H1 (cell line): ENCODE data around the gene COX19.
"Not testable (repeated sequence)": the region's sequence is repeated elsewhere in the genome, so short reads cannot be mapped to it uniquely, and the experiment has no call there.

Experiments
- CTBP2 ChIP-seq: IDR thresholded peaks from 2 replicates; pipeline ENCODE4 v1.7.0; 2011; ENCODE audit warnings: borderline replicate concordance, mild to moderate bottlenecking, moderate library complexity, mixed read lengths, low read length; ENCODE audit not compliant: insufficient read depth, insufficient read length
- MAX ChIP-seq: IDR thresholded peaks from 2 replicates; pipeline ENCODE4 v1.6.1; 2012; ENCODE audit warnings: inconsistent platforms
- SIN3A ChIP-seq, 2 experiments: IDR thresholded peaks in 1 of 2; conservative IDR thresholded peaks in 1 of 2; 2 replicates each; pipeline ENCODE4 v1.6.1; 2011 to 2012; ENCODE audit warnings: low read length in 2 of 2, improper control_type of control experiment in 1 of 2, low read depth in 1 of 2, mild to moderate bottlenecking in 1 of 2
- TCF12 ChIP-seq: IDR thresholded peaks from 2 replicates; pipeline ENCODE4 v1.6.1; 2011; ENCODE audit warnings: low read depth, mild to moderate bottlenecking, low read length
- TF ChIP-seq, protein P1 (sequence below), 3 experiments: IDR thresholded peaks; 1 replicate in 2 of 3; 2 replicates in 1 of 3; pipeline versions ENCODE4 v1.5.1 to v1.6.1; 2011; ENCODE audit warnings: low read length in 3 of 3, mild to moderate bottlenecking in 3 of 3, inconsistent platforms in 2 of 3, low read depth in 1 of 3, moderate library complexity in 1 of 3; ENCODE audit not compliant: insufficient read depth in 1 of 3; ENCODE audit errors: control extremely low read depth in 1 of 3

- not testable (repeated sequence) for TF ChIP-seq MAX; SIN3A (conservative IDR thresholded peaks at IDR 0.05 in 1 of 2, IDR thresholded peaks at IDR 0.05 in 1 of 2; ENCODE audit: low read depth in 1 of 2, low read length in 2 of 2); TCF12; CTBP2
- TF ChIP-seq, protein P1, sequence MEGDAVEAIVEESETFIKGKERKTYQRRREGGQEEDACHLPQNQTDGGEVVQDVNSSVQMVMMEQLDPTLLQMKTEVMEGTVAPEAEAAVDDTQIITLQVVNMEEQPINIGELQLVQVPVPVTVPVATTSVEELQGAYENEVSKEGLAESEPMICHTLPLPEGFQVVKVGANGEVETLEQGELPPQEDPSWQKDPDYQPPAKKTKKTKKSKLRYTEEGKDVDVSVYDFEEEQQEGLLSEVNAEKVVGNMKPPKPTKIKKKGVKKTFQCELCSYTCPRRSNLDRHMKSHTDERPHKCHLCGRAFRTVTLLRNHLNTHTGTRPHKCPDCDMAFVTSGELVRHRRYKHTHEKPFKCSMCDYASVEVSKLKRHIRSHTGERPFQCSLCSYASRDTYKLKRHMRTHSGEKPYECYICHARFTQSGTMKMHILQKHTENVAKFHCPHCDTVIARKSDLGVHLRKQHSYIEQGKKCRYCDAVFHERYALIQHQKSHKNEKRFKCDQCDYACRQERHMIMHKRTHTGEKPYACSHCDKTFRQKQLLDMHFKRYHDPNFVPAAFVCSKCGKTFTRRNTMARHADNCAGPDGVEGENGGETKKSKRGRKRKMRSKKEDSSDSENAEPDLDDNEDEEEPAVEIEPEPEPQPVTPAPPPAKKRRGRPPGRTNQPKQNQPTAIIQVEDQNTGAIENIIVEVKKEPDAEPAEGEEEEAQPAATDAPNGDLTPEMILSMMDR (IDR thresholded peaks at IDR 0.05; ENCODE audit: control extremely low read depth in 1 of 3, insufficient read depth in 1 of 3, low read depth in 1 of 3, low read length in 3 of 3): not testable (repeated sequence)
Measured at GRCh38 chr7:924042-924441, 51.3 kb downstream of the COX19 start.
